Activated B cell treated with CpG ODN at 0.5 μM for 24 hours (primary cell): Measurements from ENCODE around the gene NOL3. TPM values are rescaled to one million over a fixed set of nuclear protein-coding genes. Genes with fewer than 3 reads are reported as not detected.

Experiments
- ATAC-seq: fragments of 200-7000 bp; cut with Tn5 transposase; one replicate; pipeline ENCODE4 v1.10.0; 2021; ENCODE audit warnings: low read depth, mild to moderate bottlenecking, moderate library complexity
- CTCF ChIA-PET: fragments of 350-600 bp; sonication (Branson Sonifier 250); formaldehyde crosslinking; loops from one replicate; lab custom pipeline; 2021; ENCODE audit warnings: antibody characterized with exemption; lab: Charles Lee
- POLR2A ChIA-PET: fragments of 350-600 bp; sonication (Branson Sonifier 250); formaldehyde crosslinking; loops from one replicate; lab custom pipeline; 2021; ENCODE audit warnings: antibody characterized with exemption; lab: Charles Lee
- DNase-seq: peaks from one replicate; pipeline ENCODE4 v3.0.0; 2022
- H3K27ac Mint-ChIP-seq: one replicate; pipeline ENCODE4 v1.8.0; 2020; ENCODE audit warnings: mixed read lengths
- H3K27me3 Mint-ChIP-seq: one replicate; pipeline ENCODE4 v1.8.0; 2021; ENCODE audit warnings: mixed read lengths
- H3K36me3 Mint-ChIP-seq: one replicate; pipeline ENCODE4 v1.8.0; 2021; ENCODE audit warnings: low read depth, mixed read lengths
- H3K4me1 Mint-ChIP-seq: one replicate; pipeline ENCODE4 v1.8.0; 2021; ENCODE audit warnings: mixed read lengths
- H3K4me3 Mint-ChIP-seq: one replicate; pipeline ENCODE4 v1.8.0; 2020; ENCODE audit warnings: mild to moderate bottlenecking, mixed read lengths
- H3K9me3 Mint-ChIP-seq: one replicate; pipeline ENCODE4 v1.8.0; 2020; ENCODE audit warnings: mixed read lengths
- intact Hi-C: fragments of 100-400 bp; cut with micrococcal nuclease; formaldehyde crosslinking; loops from one replicate; pipeline ENCODE4 v1.15.1; 2024
- total RNA-seq: library from RNA; stranded (reverse); gene quantifications from 2 replicates; pipeline ENCODE4 v1.2.3, GENCODE V29; 2022
- TF ChIP-seq, protein P1 (sequence below): fragments of 200-600 bp; IDR thresholded peaks from one replicate; pipeline ENCODE4 v1.8.0; 2022; ENCODE audit warnings: antibody characterized with exemption, mild to moderate bottlenecking

The NOL3 gene
- total RNA-seq, 1 donor from 2014 or later: 0.64 TPM

- H3K27me3 Mint-ChIP-seq: no peaks in the 10 kb centered on the region
- no peak overlapping the region for H3K27ac Mint-ChIP-seq
- H3K36me3 Mint-ChIP-seq: peaks cover 62% of the 10 kb centered on the region
- POLR2A ChIA-PET: interaction anchor here (0.6 kb wide), 1 partner anchor 129 kb away, joined by 3 read pairs; no protein-coding TSS in a partner anchor
- H3K4me1 Mint-ChIP-seq: peaks cover 34% of the 10 kb centered on the region
- ATAC-seq: no peak
- TF ChIP-seq, protein P1, sequence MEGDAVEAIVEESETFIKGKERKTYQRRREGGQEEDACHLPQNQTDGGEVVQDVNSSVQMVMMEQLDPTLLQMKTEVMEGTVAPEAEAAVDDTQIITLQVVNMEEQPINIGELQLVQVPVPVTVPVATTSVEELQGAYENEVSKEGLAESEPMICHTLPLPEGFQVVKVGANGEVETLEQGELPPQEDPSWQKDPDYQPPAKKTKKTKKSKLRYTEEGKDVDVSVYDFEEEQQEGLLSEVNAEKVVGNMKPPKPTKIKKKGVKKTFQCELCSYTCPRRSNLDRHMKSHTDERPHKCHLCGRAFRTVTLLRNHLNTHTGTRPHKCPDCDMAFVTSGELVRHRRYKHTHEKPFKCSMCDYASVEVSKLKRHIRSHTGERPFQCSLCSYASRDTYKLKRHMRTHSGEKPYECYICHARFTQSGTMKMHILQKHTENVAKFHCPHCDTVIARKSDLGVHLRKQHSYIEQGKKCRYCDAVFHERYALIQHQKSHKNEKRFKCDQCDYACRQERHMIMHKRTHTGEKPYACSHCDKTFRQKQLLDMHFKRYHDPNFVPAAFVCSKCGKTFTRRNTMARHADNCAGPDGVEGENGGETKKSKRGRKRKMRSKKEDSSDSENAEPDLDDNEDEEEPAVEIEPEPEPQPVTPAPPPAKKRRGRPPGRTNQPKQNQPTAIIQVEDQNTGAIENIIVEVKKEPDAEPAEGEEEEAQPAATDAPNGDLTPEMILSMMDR: no peak
- DNase-seq: no peak
- H3K4me3 Mint-ChIP-seq: no peak overlapping the region
- CTCF ChIA-PET: no interaction called here
- intact Hi-C loops: no loop called here
- H3K9me3 Mint-ChIP-seq: no peaks in the 10 kb centered on the region
Measured at GRCh38 chr16:67195676-67196075, 25.3 kb downstream of the NOL3 start.

DNA sequence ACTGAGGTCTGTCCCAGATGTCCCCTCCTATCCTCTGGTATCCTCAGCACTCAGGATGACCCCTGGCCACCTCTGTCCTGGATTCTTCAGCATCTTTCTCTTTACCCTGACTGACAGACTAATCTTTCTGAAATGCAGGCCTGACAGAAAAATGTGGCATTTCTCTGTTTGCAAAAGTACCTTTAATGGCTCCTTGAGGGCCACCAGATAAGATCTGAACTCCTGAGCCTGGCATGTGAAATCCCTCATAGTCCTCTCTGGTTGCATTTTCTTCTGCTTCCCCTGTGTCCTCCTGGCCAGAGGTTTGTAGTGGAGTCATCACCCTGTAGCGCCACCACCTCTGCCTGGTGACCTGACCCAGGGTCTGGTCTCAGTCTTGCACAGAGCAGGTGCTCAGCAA, 26.5 kb downstream of the NOL3 start:
- DNase-seq (no peak), ATAC-seq (no peak)
- Mint-ChIP-seq H3K36me3 (peaks cover 71% of the 10 kb centered on the region), H3K27ac (no peak overlapping the region), H3K4me1 (peaks cover 27% of the 10 kb centered on the region), H3K4me3 (no peak overlapping the region), H3K9me3 (no peaks in the 10 kb centered on the region), H3K27me3 (no peaks in the 10 kb centered on the region)
- intact Hi-C loops: no loop called here
- ChIA-PET POLR2A (interaction anchor here (0.9 kb wide), 1 partner anchor 30 kb away, joined by 3 read pairs; the partner anchor contains the start of gene TMEM208), CTCF (no interaction called here)
- TF ChIP-seq, protein P1: no peak

GRCh38 chr16:67197704-67198103, 27.4 kb downstream of the NOL3 start:
- no peaks in the 10 kb centered on the region for H3K9me3 Mint-ChIP-seq
- no peak for ATAC-seq
- intact Hi-C loops: no loop called here
- H3K4me1 Mint-ChIP-seq: peaks cover 22% of the 10 kb centered on the region
- H3K36me3 Mint-ChIP-seq: peaks cover 76% of the 10 kb centered on the region
- H3K27me3 Mint-ChIP-seq: no peaks in the 10 kb centered on the region
- no peak overlapping the region for H3K27ac Mint-ChIP-seq
- ChIA-PET CTCF (interaction anchor here (0.9 to 1.5 kb wide), 2 partner anchors 14 to 29 kb away, joined by 3 to 5 read pairs; partner anchors contain the start of genes MATCAP1 and TMEM208), POLR2A (interaction anchor here (0.9 to 1.7 kb wide), 2 partner anchors 29 to 46 kb away, joined by 3 to 6 read pairs; partner anchors contain the start of gene TMEM208)
- no peak for DNase-seq
- TF ChIP-seq, protein P1: no peak
- no peak overlapping the region for H3K4me3 Mint-ChIP-seq

DNA sequence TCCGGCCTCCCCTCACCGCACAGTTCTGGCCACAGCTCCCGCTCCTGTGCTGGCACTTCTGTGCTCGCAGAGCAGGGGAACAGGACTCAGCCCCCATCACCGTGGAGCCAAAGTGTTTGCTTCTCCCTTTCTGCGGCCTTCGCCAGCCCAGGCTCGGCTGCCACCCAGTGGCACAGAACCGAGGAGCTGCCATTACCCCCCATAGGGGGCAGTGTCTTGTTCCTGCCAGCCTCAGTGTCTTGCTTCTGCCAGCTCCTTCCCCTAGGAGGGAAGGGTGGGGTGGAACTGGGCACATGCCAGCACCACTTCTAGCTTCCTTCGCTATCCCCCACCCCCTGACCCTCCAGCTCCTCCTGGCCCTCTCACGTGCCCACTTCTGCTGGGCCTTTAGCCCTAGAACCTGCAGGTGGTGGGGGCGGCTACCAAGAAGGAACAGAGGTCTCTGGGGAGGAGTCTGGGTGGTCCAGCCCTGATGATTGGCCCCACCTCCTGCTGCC, 27.9 kb downstream of the NOL3 start:
- Mint-ChIP-seq H3K36me3 (peaks cover 75% of the 10 kb centered on the region), H3K27ac (peak overlapping the region; percentile 65), H3K4me3 (no peak overlapping the region), H3K27me3 (no peaks in the 10 kb centered on the region), H3K4me1 (peaks cover 17% of the 10 kb centered on the region), H3K9me3 (no peaks in the 10 kb centered on the region)
- POLR2A ChIA-PET: interaction anchor here (0.5 to 1.7 kb wide), 2 partner anchors 46 to 62 kb away, joined by 6 to 8 read pairs; no protein-coding TSS in a partner anchor
- intact Hi-C loops: no loop called here
- CTCF ChIA-PET: interaction anchor here (0.9 to 1.5 kb wide), 2 partner anchors 15 to 28 kb away, joined by 3 to 5 read pairs; partner anchors contain the start of genes MATCAP1 and TMEM208
- TF ChIP-seq, protein P1: no peak
- DNase-seq: no peak
- ATAC-seq: peak; percentile 58

DNA sequence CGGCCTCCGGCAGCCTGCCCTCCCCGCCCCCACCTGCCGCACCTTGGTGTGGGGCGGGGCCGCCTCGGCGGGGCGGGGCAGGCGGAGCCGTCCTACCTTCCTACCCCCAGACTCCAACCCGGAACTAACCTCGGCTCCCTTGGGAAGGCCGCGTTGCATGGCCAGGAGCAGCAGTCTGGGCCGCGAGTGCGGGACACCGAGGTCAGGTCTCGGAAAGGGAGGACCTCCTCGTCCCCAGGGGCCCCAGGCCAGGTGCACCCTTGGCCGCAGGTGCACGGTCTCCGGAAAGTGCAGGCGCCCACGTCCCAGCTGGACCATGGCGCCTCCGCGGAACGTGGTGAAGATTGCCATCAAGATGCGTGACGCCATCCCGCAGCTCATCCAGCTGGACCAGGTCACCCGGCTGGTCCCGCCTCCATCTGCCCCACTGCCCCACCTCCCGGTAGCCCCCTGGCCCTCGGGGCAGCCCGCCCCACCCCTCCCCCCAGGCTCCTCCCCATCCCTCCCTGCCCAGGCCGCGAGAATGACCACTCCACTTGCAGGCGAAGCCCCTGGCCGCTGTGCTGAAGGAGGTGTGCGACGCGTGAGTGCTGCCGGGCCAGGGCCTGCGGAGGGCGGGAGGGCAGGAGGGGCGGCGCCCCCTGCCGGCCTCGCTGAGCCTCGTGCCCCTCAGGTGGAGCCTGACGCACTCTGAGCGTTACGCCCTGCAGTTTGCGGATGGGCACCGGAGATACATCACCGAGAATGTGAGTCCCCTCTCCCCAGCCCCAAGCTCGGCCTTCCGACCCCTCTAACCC, 28.9 kb downstream of the NOL3 start, which contains the start of gene ELMO3:
Gene ELMO3 (plus strand): TSS at position 121 of the 797 bp plus-strand sequence. CDS start 196 bp downstream, at position 317.
- peaks cover 74% of the 10 kb centered on the region for H3K36me3 Mint-ChIP-seq
- H3K4me3 Mint-ChIP-seq: no peak within 1 kb of the TSS
- TF ChIP-seq, protein P1: no peak
- POLR2A ChIA-PET: interaction anchor here (0.6 to 1.7 kb wide), 2 partner anchors 45 to 151 kb away, joined by 6 read pairs; no protein-coding TSS in a partner anchor
- DNase-seq (no peak), ATAC-seq (peak; percentile 20)
- no peaks in the 10 kb centered on the region for H3K27me3 Mint-ChIP-seq
- H3K9me3 Mint-ChIP-seq: no peaks in the 10 kb centered on the region
- intact Hi-C loops: no loop called here
- peak within 1 kb of the TSS; percentile 65 for H3K27ac Mint-ChIP-seq
- peaks cover 8% of the 10 kb centered on the region for H3K4me1 Mint-ChIP-seq
- CTCF ChIA-PET: no interaction called here
